CD4-positive, alpha-beta T cell (primary cell): Measurements from ENCODE around the gene GNAQ. TPM values are rescaled to one million over a fixed set of nuclear protein-coding genes. Genes with fewer than 3 reads are reported as not detected.
A peak's percentile ranks its signal among the peaks of the same experiment; 100 is the strongest.

Source experiments
- ATAC-seq: fragments of 200-7000 bp; cut with Tn5 transposase; one replicate; pipeline ENCODE4 v1.10.0; 2022; ENCODE audit warnings: mild to moderate bottlenecking; ENCODE audit not compliant: poor library complexity
- CTCF ChIA-PET: fragments of 350-600 bp; sonication (Branson Sonifier 250); formaldehyde crosslinking; loops from one replicate; lab custom pipeline; 2021; ENCODE audit warnings: antibody characterized with exemption, inconsistent platforms; lab: Charles Lee
- POLR2A ChIA-PET: fragments of 350-600 bp; sonication (Branson Sonifier 250); formaldehyde crosslinking; loops from one replicate; lab custom pipeline; 2021; ENCODE audit warnings: antibody characterized with exemption, inconsistent platforms; lab: Charles Lee
- DNase-seq, 14 experiments: peaks; one replicate each; pipeline ENCODE4 v3.0.0-alpha.2; 2013 to 2020; ENCODE audit warnings: mixed read lengths in 2 of 14
- H3K27ac ChIP-seq, 2 donors: one replicate each; pipeline versions ENCODE4 v1.5.1 to v1.7.0; 2013; ENCODE audit warnings: low read length in 2 of 2, low read depth in 1 of 2, mild to moderate bottlenecking in 1 of 2
- H3K27me3 ChIP-seq, 2 experiments: 1 replicate in 1 of 2; 2 replicates in 1 of 2; pipeline versions ENCODE4 v1.6.1 to v1.7.0; 2013; ENCODE audit warnings: low read length in 2 of 2, control low read depth in 1 of 2, mild to moderate bottlenecking in 1 of 2, moderate library complexity in 1 of 2; ENCODE audit not compliant: insufficient read depth in 2 of 2, control insufficient read depth in 1 of 2
- H3K36me3 ChIP-seq: one replicate; pipeline ENCODE4 v1.6.1; 2013; ENCODE audit warnings: low read length, control low read depth; ENCODE audit not compliant: insufficient read depth
- H3K4me1 ChIP-seq: one replicate; pipeline ENCODE4 v1.6.1; 2013; ENCODE audit warnings: low read length, control low read depth; ENCODE audit not compliant: insufficient read depth
- H3K4me3 ChIP-seq: one replicate; pipeline ENCODE4 v1.5.1; 2013; ENCODE audit warnings: mild to moderate bottlenecking, low read length, moderate library complexity
- H3K9me3 ChIP-seq, 2 experiments: 1 replicate in 1 of 2; 2 replicates in 1 of 2; pipeline versions ENCODE4 v1.6.1 to v1.7.0; 2013; ENCODE audit warnings: low read length in 2 of 2, mild to moderate bottlenecking in 2 of 2, control low read depth in 1 of 2, moderate library complexity in 1 of 2; ENCODE audit not compliant: control insufficient read depth in 1 of 2, insufficient read depth in 1 of 2
- H3K27ac Mint-ChIP-seq: one replicate; pipeline ENCODE4 v1.8.0; 2020; ENCODE audit warnings: mixed read lengths
- H3K27me3 Mint-ChIP-seq: one replicate; pipeline ENCODE4 v1.8.0; 2021; ENCODE audit warnings: mixed read lengths
- H3K36me3 Mint-ChIP-seq: one replicate; pipeline ENCODE4 v1.8.0; 2021; ENCODE audit warnings: low read depth, mixed read lengths
- H3K4me1 Mint-ChIP-seq: one replicate; pipeline ENCODE4 v1.8.0; 2021; ENCODE audit warnings: low read depth, mixed read lengths
- H3K4me3 Mint-ChIP-seq: one replicate; pipeline ENCODE4 v1.8.0; 2020; ENCODE audit warnings: mild to moderate bottlenecking, mixed read lengths
- H3K9me3 Mint-ChIP-seq: one replicate; pipeline ENCODE4 v1.8.0; 2020; ENCODE audit warnings: mixed read lengths
- CTCF ChIP-seq: fragments of 200-600 bp; IDR thresholded peaks from one replicate; pipeline ENCODE4 v1.8.0; 2022; ENCODE audit warnings: antibody characterized with exemption, mild to moderate bottlenecking
- intact Hi-C, 2 experiments: fragments of 100-400 bp; cut with DNase I in 1 of 2; cut with micrococcal nuclease in 1 of 2; formaldehyde crosslinking; loops; one replicate each; pipeline versions ENCODE4 v1.15.1 to v1.9.0; 2023 to 2025; cut with DNase I, micrococcal nuclease
- total RNA-seq, 174 experiments: library from RNA in 2 of 174; stranded (reverse) in 2 of 174; gene quantifications; one replicate each; pipeline ENCODE4 v1.2.3 and lab custom pipeline; 2021 to 2026

The GNAQ gene
- total RNA-seq, 2 experiments from 2014 or later: 55.5 to 55.9 TPM

- CTCF ChIA-PET: interaction anchor here (1.1 to 1.5 kb wide), 2 partner anchors 28 to 216 kb away, joined by 3 read pairs; no protein-coding TSS in a partner anchor
- intact Hi-C loops: no loop called here
- Histone ChIP-seq H3K27me3 (no peaks in the 10 kb centered on the region), H3K9me3 (no peaks in the 10 kb centered on the region), H3K27ac (no peak overlapping the region), H3K36me3 (no peaks in the 10 kb centered on the region), H3K4me3 (no peak overlapping the region), H3K4me1 (no peaks in the 10 kb centered on the region)
- no peak overlapping the region for H3K27ac Mint-ChIP-seq
- POLR2A ChIA-PET: interaction anchor here (1.0 kb wide), 1 partner anchor 11 kb away, joined by 3 read pairs; no protein-coding TSS in a partner anchor
- no peaks in the 10 kb centered on the region for H3K27me3 Mint-ChIP-seq
- H3K9me3 Mint-ChIP-seq: no peaks in the 10 kb centered on the region
- DNase-seq (no peak), ATAC-seq (no peak)
- peaks cover 7% of the 10 kb centered on the region for H3K36me3 Mint-ChIP-seq
- H3K4me1 Mint-ChIP-seq: peaks cover 51% of the 10 kb centered on the region
- no peak for TF ChIP-seq CTCF
- no peak overlapping the region for H3K4me3 Mint-ChIP-seq
Measured at GRCh38 chr9:77829420-77829819, 202.2 kb downstream of the GNAQ start.

GRCh38 chr9:77827104-77827784, 204.4 kb downstream of the GNAQ start:
- Histone ChIP-seq H3K9me3 (no peaks in the 10 kb centered on the region), H3K4me3 (no peak overlapping the region), H3K27me3 (no peaks in the 10 kb centered on the region), H3K27ac (no peak overlapping the region), H3K36me3 (no peaks in the 10 kb centered on the region), H3K4me1 (no peaks in the 10 kb centered on the region)
- H3K4me3 Mint-ChIP-seq: peak overlapping the region; percentile 26
- H3K27me3 Mint-ChIP-seq: no peaks in the 10 kb centered on the region
- H3K9me3 Mint-ChIP-seq: no peaks in the 10 kb centered on the region
- no peak for TF ChIP-seq CTCF
- ChIA-PET POLR2A (interaction anchor here (0.6 kb wide), 1 partner anchor 20 kb away, joined by 5 read pairs; no protein-coding TSS in a partner anchor), CTCF (interaction anchor here (0.7 kb wide), 1 partner anchor 490 kb away, joined by 3 read pairs; no protein-coding TSS in a partner anchor)
- H3K36me3 Mint-ChIP-seq: peaks cover 7% of the 10 kb centered on the region
- intact Hi-C loops: no loop called here
- H3K27ac Mint-ChIP-seq: peak overlapping the region; percentile 3
- DNase-seq (no peak), ATAC-seq (no peak)
- peaks cover 53% of the 10 kb centered on the region for H3K4me1 Mint-ChIP-seq

GRCh38 chr9:77826621-77827020, 205.0 kb downstream of the GNAQ start:
- Histone ChIP-seq H3K4me1 (no peaks in the 10 kb centered on the region), H3K27ac (no peak overlapping the region), H3K4me3 (no peak overlapping the region), H3K9me3 (no peaks in the 10 kb centered on the region), H3K36me3 (no peaks in the 10 kb centered on the region), H3K27me3 (no peaks in the 10 kb centered on the region)
- H3K4me3 Mint-ChIP-seq: no peak overlapping the region
- H3K27me3 Mint-ChIP-seq: no peaks in the 10 kb centered on the region
- no peak for TF ChIP-seq CTCF
- ATAC-seq (no peak), DNase-seq (no peak)
- intact Hi-C loops: no loop called here
- H3K36me3 Mint-ChIP-seq: peaks cover 7% of the 10 kb centered on the region
- no peak overlapping the region for H3K27ac Mint-ChIP-seq
- no peaks in the 10 kb centered on the region for H3K9me3 Mint-ChIP-seq
- ChIA-PET POLR2A (no interaction called here), CTCF (no interaction called here)
- H3K4me1 Mint-ChIP-seq: peaks cover 52% of the 10 kb centered on the region
